K562 (cell line): ENCODE results near the gene SLC16A9. TPM values are rescaled to one million over a fixed set of nuclear protein-coding genes. Genes with fewer than 3 reads are reported as not detected.
A peak's percentile ranks its signal among the peaks of the same experiment; 100 is the strongest.

Source experiments
- ATAC-seq: fragments of 200-7000 bp; cut with Tn5 transposase; 3 replicates; pipeline ENCODE4 v1.9.1; 2020; ENCODE audit warnings: moderate library complexity
- BruUV-seq: library from RNA; stranded (reverse); fragments of 400-500 nt; replicated peaks from 2 replicates; lab custom pipeline; 2021; lab: Mats Ljungman, UMichigan
- CTCF ChIA-PET: fragments of 300-600 bp; formaldehyde crosslinking; extraction: SDS; loops from one replicate; lab custom pipeline; 2021; ENCODE audit warnings: low intra/inter-chr PET ratio; lab: Yijun Ruan, JAX
- POLR2A ChIA-PET: fragments of 300-600, 350-650 bp; sonication (Branson Sonifier 250); formaldehyde crosslinking; extraction: SDS; loops from one replicate; lab custom pipeline; 2021; ENCODE audit warnings: antibody characterized with exemption, inconsistent platforms; lab: Yijun Ruan, JAX
- DNase-seq, 4 experiments: peaks; one replicate each; pipeline versions ENCODE4 v3.0.0 to v3.0.0-alpha.2; 2011 to 2018; ENCODE audit warnings: low spot score in 3 of 4, mixed read lengths in 3 of 4; ENCODE audit errors: extremely low read depth in 1 of 4
- FAIRE-seq: peaks from 2 replicates; lab custom pipeline; 2011; peaks lifted over from hg19 to GRCh38; lab: Jason Lieb, UNC
- H2AFZ ChIP-seq: 2 replicates; pipeline ENCODE4 v1.6.0; 2011; ENCODE audit warnings: low read depth, low read length, control low read depth, inconsistent platforms
- H3K27ac ChIP-seq: fragments of 200-600 bp; 3 replicates; pipeline ENCODE4 v1.8.0; 2011; ENCODE audit warnings: low read depth, mild to moderate bottlenecking, control low read depth, inconsistent platforms, low read length, moderate library complexity, mixed read lengths; ENCODE audit errors: extremely low read depth
- H3K27me3 ChIP-seq, 2 experiments: fragments of 300-600 bp in 1 of 2; 2 replicates in 1 of 2; 3 replicates in 1 of 2; pipeline versions ENCODE4 v1.6.0 to v1.8.0; 2011; ENCODE audit warnings: inconsistent platforms in 2 of 2, low read length in 2 of 2, mild to moderate bottlenecking in 1 of 2, mixed read lengths in 1 of 2, moderate library complexity in 1 of 2; ENCODE audit not compliant: control insufficient read depth in 2 of 2, insufficient read depth in 2 of 2
- H3K36me3 ChIP-seq: fragments of 300-600 bp; 3 replicates; pipeline ENCODE4 v1.8.0; 2011; ENCODE audit warnings: mild to moderate bottlenecking, low read length, inconsistent platforms; ENCODE audit not compliant: control insufficient read depth, insufficient read depth
- H3K4me1 ChIP-seq, 2 experiments: fragments of 200-600 bp in 1 of 2; replicated peaks in 1 of 2; 2 replicates in 1 of 2; 3 replicates in 1 of 2; pipeline versions ENCODE4 v1.5.1 to v1.8.0; 2011; ENCODE audit warnings: inconsistent platforms in 2 of 2, low read length in 2 of 2, mild to moderate bottlenecking in 1 of 2, mixed read lengths in 1 of 2, moderate library complexity in 1 of 2; ENCODE audit not compliant: control insufficient read depth in 2 of 2, insufficient read depth in 2 of 2
- H3K4me2 ChIP-seq: 2 replicates; pipeline ENCODE4 v1.6.1; 2011; ENCODE audit warnings: low read length, control low read depth, inconsistent platforms, mixed read lengths; ENCODE audit not compliant: insufficient read depth
- H3K4me3 ChIP-seq: fragments of 200-600 bp; sonication (generic), shearing (Covaris generic); 2 replicates; pipeline ENCODE4 v1.5.1; 2016; ENCODE audit warnings: control low read depth, inconsistent platforms
- H3K79me2 ChIP-seq: fragments of 200-600 bp; 3 replicates; pipeline ENCODE4 v1.8.0; 2011; ENCODE audit warnings: low read length, inconsistent platforms; ENCODE audit not compliant: control insufficient read depth, insufficient read depth
- H3K9ac ChIP-seq, 2 experiments: 2 replicates each; pipeline versions ENCODE4 v1.6.0 to v1.6.1; 2011; ENCODE audit warnings: low read depth in 2 of 2, low read length in 2 of 2, control low read depth in 1 of 2, inconsistent platforms in 1 of 2, mild to moderate bottlenecking in 1 of 2, mixed read lengths in 1 of 2; ENCODE audit not compliant: insufficient read depth in 1 of 2
- H3K9me1 ChIP-seq: one replicate; pipeline ENCODE4 v1.6.0; 2011; ENCODE audit warnings: inconsistent platforms, mild to moderate bottlenecking, low read length, moderate library complexity; ENCODE audit not compliant: control insufficient read depth, insufficient read depth
- H3K9me3 ChIP-seq: replicated peaks from 2 replicates; pipeline ENCODE4 v1.5.1; 2011; ENCODE audit warnings: low read depth, low read length, inconsistent platforms; ENCODE audit not compliant: control insufficient read depth, insufficient read depth
- H4K20me1 ChIP-seq: replicated peaks from 2 replicates; pipeline ENCODE4 v1.6.1; 2011; ENCODE audit warnings: low read length, inconsistent platforms, mixed read lengths; ENCODE audit not compliant: control insufficient read depth, insufficient read depth
- CEBPB ChIP-seq: fragments of 450-650 bp; IDR thresholded peaks from 2 replicates; pipeline ENCODE4 v1.6.1; 2016; ENCODE audit warnings: missing genetic modification characterization, missing compliant biosample characterization
- ELF1 ChIP-seq: fragments of 200-800 bp; sonication (Bioruptor generic); IDR thresholded peaks from 2 replicates; pipeline ENCODE4 v1.6.1; 2016; ENCODE audit warnings: missing genetic modification characterization, missing compliant biosample characterization
- GTF2F1 ChIP-seq: IDR thresholded peaks from 2 replicates; pipeline ENCODE4 v1.6.1; 2011; ENCODE audit warnings: low read depth, low read length, improper control_type of control experiment
- PREB ChIP-seq: sonication (generic); formaldehyde crosslinking; IDR thresholded peaks from 2 replicates; pipeline ENCODE4 v1.8.1; 2023; ENCODE audit warnings: mild to moderate bottlenecking, missing genetic modification reagents
- ZBED1 ChIP-seq: IDR thresholded peaks from 2 replicates; pipeline ENCODE4 v1.6.1; 2014
- WGBS: fragments of 100-300 bp; shearing (Covaris generic); methylation state at CpG from one replicate; pipeline ENCODE4 v1.1.6; 2016; ENCODE audit warnings: low coverage, mixed read lengths; ENCODE audit not compliant: insufficient coverage; ENCODE audit errors: missing lambda C conversion rate; 5-methylcytosine and 5-hydroxymethylcytosine counted together
- in situ Hi-C: fragments of 300-500 bp; cut with MboI; formaldehyde crosslinking; loops from 4 replicates; pipeline ENCODE4 v1.15.0; 2018; ENCODE audit warnings: inconsistent platforms, mixed read lengths
- intact Hi-C: fragments of 100-400 bp; cut with micrococcal nuclease; formaldehyde crosslinking; loops from 2 replicates; pipeline ENCODE4 v1.14.2; 2022
- polyA plus RNA-seq, 8 experiments: library from polyadenylated mRNA; depleted of rRNA in 4 of 8; stranded (reverse) in 5 of 8; unstranded in 3 of 8; fragments of >200 nt; fragmentation: Nextera tagmentation in 2 of 8; fragmentation: Illumina TruSeq in 1 of 8; extraction: Ambion mirVana in 2 of 8; extraction: Trizol in 1 of 8; gene quantifications; 2 replicates each; pipeline versions ENCODE4 v1.2.1 to v1.2.3, GENCODE V29; 2011 to 2014; ENCODE audit warnings: inconsistent platforms in 1 of 8, missing spikeins in 1 of 8
- total RNA-seq, 7 experiments: library from RNA; depleted of rRNA in 6 of 7; stranded (reverse); fragments of >200 nt in 6 of 7; fragmentation: Illumina TruSeq in 2 of 7; extraction: Trizol in 2 of 7; gene quantifications; 2 replicates each; pipeline versions ENCODE4 v1.2.1 to v1.2.3, GENCODE V29; 2011 to 2021; ENCODE audit warnings: low replicate concordance in 1 of 7

The SLC16A9 gene
- total and polyA plus RNA-seq, 9 of the 15 experiments (the other 6 are each of a cell fraction or from before 2014, with no cell fraction given): 0.90 to 6.4 (median 2.1) TPM

- ChIA-PET CTCF (interaction anchor here (0.7 to 2.2 kb wide), 10 partner anchors 50 to 808 kb away, joined by 3 to 17 read pairs (median 4); no protein-coding TSS in a partner anchor), POLR2A (no interaction called here)
- in situ Hi-C loops (loop anchor here (5.0 to 25.0 kb wide), 3 partner anchors 181 to 811 kb away; no protein-coding TSS in a partner anchor), intact Hi-C loops (loop anchor here (1.0 to 10.0 kb wide), 9 partner anchors 48 to 806 kb away; partner anchors contain the start of gene CCDC6)
- Histone ChIP-seq H4K20me1 (no peaks in the 10 kb centered on the region), H3K9me1 (no peaks in the 10 kb centered on the region), H3K9ac (no peak overlapping the region), H3K36me3 (no peaks in the 10 kb centered on the region), H3K4me2 (no peak overlapping the region), H3K79me2 (no peaks in the 10 kb centered on the region), H3K27me3 (no peaks in the 10 kb centered on the region; a peak in 1 of 5 replicates), H3K4me3 (no peak overlapping the region), H3K27ac (no peak overlapping the region), H3K9me3 (no peaks in the 10 kb centered on the region), H3K4me1 (no peaks in the 10 kb centered on the region), H2AFZ (no peak overlapping the region)
- TF ChIP-seq CEBPB (tag) (peak; percentile 52; the same call in 1 of the 2 replicates), ELF1 (tag) (no peak), PREB (no peak), GTF2F1 (no peak), ZBED1 (no peak)
- BruUV-seq: no TSS peak
- FAIRE-seq: no peak
- ATAC-seq: no peak
- 5% methylated on average over 3 of the region's 3 CpGs for WGBS
- DNase-seq: no peak
These were observed 83.2 kb downstream of the SLC16A9 start for GRCh38 chr10:59626523-59626869.
